HG02840 (cell line): ENCODE results near the gene MYO19.
"Not testable (repeated sequence)": the region's sequence is repeated elsewhere in the genome, so short reads cannot be mapped to it uniquely, and the experiment has no call there.

Experiments used
- ATAC-seq: cut with Tn5 transposase; IDR thresholded peaks from one replicate; pipeline ENCODE4 v1.9.1; 2021; ENCODE audit warnings: mild to moderate bottlenecking, moderate library complexity, moderate number of reproducible peaks; ENCODE audit not compliant: unreplicated experiment, low FRiP score

Gene MYO19

GRCh38 chr17:36501351-36501750 lies 33.3 kb downstream of the MYO19 start:
- no peak for ATAC-seq

- no peak for ATAC-seq
Observed at GRCh38 chr17:36500745-36501225, 33.9 kb downstream of the MYO19 start.

GRCh38 chr17:36498560-36499300 lies 35.9 kb downstream of the MYO19 start:
- no peak for ATAC-seq

GRCh38 chr17:36498155-36498554 lies 36.5 kb downstream of the MYO19 start:
- no peak for ATAC-seq

- no peak for ATAC-seq
Observed at GRCh38 chr17:36496018-36496789, 38.5 kb downstream of the MYO19 start.

GRCh38 chr17:36495076-36495578 lies 39.5 kb downstream of the MYO19 start:
- no peak for ATAC-seq

GRCh38 chr17:36494674-36495073 lies 40.0 kb downstream of the MYO19 start:
- no peak for ATAC-seq

- no peak for ATAC-seq
Observed at GRCh38 chr17:36493956-36494355, 40.7 kb downstream of the MYO19 start.

- ATAC-seq: peak; percentile 80
Observed at GRCh38 chr17:36486204-36487194, 48.2 kb downstream of the MYO19 start, which contains the start of gene ZNHIT3. ZNHIT3 (plus strand) TSS chr17:36486681; CDS start chr17:36486700, 19 bp downstream.

GRCh38 chr17:36485805-36486203 lies 48.9 kb downstream of the MYO19 start:
- peak; percentile 4 for ATAC-seq

GRCh38 chr17:36485027-36485426 lies 49.6 kb downstream of the MYO19 start:
- ATAC-seq: no peak

- not testable (repeated sequence) for ATAC-seq
Observed at GRCh38 chr17:36484021-36484420, 50.6 kb downstream of the MYO19 start.

GRCh38 chr17:36482611-36483504 lies 51.8 kb downstream of the MYO19 start:
- no peak for ATAC-seq

- ATAC-seq: no peak
Observed at GRCh38 chr17:36481829-36482228, 52.8 kb downstream of the MYO19 start.

- ATAC-seq: no peak
Observed at GRCh38 chr17:36475346-36475970, 59.2 kb downstream of the MYO19 start.

- no peak for ATAC-seq
Observed at GRCh38 chr17:36474571-36474970, 60.1 kb downstream of the MYO19 start.

- ATAC-seq: no peak
Observed at GRCh38 chr17:36470499-36470898, 64.2 kb downstream of the MYO19 start.

- ATAC-seq: no peak
Observed at GRCh38 chr17:36469733-36470132, 64.9 kb downstream of the MYO19 start.
